T-helper 1 cell treated with Interleukin-12 subunit alpha and Interleukin-12 subunit beta and Interleukin-4 antibody, amounts not matched to agents 30 ng/mL and 1 ng/mL, for 36 hours (primary cell): ENCODE measurements around the gene GCH1. TPM values are rescaled to one million over a fixed set of nuclear protein-coding genes. Genes with fewer than 3 reads are reported as not detected.

Experiments
- intact Hi-C: fragments of 100-400 bp; cut with micrococcal nuclease; formaldehyde crosslinking; loops from one replicate; pipeline ENCODE4 v1.15.1; 2024
- total RNA-seq: library from RNA; stranded (reverse); gene quantifications from 2 replicates; pipeline ENCODE4 v1.2.3, GENCODE V29; 2022

Gene GCH1
- total RNA-seq, 1 donor from 2014 or later = 86.0 TPM

DNA sequence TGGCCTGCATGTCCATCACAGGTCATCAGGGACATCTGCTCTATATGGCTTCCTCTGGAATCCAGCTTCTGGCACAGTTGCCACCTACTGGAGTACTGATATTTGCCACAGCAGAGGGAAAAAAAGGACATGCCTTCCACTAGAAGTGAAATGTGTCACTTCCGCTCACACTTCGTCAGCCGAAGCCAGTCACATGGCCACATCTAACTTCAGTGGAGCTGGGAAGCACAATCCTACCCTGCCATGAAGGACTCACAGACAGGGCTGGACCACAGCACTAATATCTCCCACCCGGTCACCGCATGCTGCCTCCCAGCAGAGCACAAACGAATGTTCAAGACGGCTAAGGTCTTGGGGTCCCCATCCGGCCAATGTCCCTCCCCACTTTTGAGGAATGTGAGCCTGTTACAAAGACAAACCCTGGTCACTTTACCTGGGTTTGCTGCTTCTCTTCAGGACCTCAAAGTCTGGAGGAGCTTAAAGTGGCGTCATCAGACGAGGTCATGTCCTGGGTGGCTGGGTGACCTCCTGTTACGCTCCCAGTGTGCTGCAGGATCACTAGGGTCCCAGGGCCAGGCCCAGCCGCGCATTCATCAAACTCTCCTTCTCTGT is 98.6 kb downstream of the GCH1 start:
- intact Hi-C loops = loop anchor here (10.0 kb wide), 1 partner anchor 1269 kb away; no protein-coding TSS in a partner anchor

GRCh38 chr14:54803396-54803795 is 99.2 kb downstream of the GCH1 start:
- intact Hi-C loops = loop anchor here (10.0 kb wide), 1 partner anchor 1269 kb away; no protein-coding TSS in a partner anchor

GRCh38 chr14:54801482-54801881 is 101.1 kb downstream of the GCH1 start:
- intact Hi-C loops = loop anchor here (10.0 kb wide), 1 partner anchor 1267 kb away; no protein-coding TSS in a partner anchor

GRCh38 chr14:54798465-54799124 is 104.0 kb downstream of the GCH1 start:
- intact Hi-C loops = no loop called here

GRCh38 chr14:54797986-54798385 is 104.6 kb downstream of the GCH1 start:
- intact Hi-C loops = no loop called here

DNA sequence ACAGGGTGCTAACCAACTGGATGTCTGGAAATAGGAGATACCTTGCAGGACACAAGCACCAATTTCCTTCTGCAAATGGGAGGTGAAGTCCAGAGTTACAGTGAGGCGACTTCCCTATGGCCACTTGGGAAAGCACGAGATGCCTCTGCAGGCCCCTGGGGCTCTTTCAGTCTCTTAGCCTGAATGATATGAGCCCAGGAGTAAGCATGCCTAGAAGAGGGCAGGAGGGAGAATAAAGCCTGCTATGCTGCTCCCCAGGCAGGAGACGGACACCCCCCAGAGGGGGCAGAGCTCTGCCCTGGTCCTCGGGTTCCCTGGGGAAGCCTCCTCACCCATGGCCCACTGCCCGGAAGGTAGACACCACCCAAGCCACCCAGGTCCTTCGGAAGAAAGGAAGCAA is 105.1 kb downstream of the GCH1 start:
- intact Hi-C loops = no loop called here

GRCh38 chr14:54796961-54797360 is 105.7 kb downstream of the GCH1 start:
- intact Hi-C loops = no loop called here

- intact Hi-C loops = no loop called here
Observed at GRCh38 chr14:54794796-54795195, 107.8 kb downstream of the GCH1 start.

DNA sequence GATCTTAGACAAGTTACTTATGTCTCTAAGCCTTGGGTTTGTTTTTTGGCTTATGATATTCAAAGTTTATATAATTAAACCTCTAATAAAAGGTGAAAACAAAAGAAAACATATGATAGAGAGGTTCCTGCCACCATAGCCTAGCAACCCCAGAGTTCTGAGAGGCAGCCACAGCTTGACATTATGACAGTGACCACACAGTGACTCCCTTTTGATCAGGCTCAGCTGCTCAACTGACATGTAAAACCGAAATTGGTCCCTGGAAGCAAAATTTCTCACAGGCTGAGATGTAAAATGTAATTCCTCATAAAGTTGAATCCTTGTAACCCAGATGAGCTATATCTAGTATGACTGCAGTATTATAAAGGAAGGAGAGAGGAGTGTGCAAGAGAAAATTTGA is 108.5 kb downstream of the GCH1 start:
- intact Hi-C loops = no loop called here

GRCh38 chr14:54792288-54792687 is 110.3 kb downstream of the GCH1 start:
- intact Hi-C loops = no loop called here

Other genes with a start within 250 kb of the GCH1 start
- 30.5 and 32.9 TPM in 2 replicates for gene WDHD1, start 124.3 kb upstream of the GCH1 start, total RNA-seq
- 31.4 and 35.6 TPM in 2 replicates for gene SOCS4, start 124.4 kb upstream of the GCH1 start, total RNA-seq
- 114 and 119 TPM in 2 replicates for gene MAPK1IP1L, start 148.8 kb upstream of the GCH1 start, total RNA-seq
- gene LGALS3, start 226.4 kb upstream of the GCH1 start, total RNA-seq = 44.6 and 47.5 TPM in 2 replicates